Heart left ventricle (tissue), 13 donors: ENCODE results near the gene AJUBA.

Experiments
- POLR2A ChIP-seq, 2 donors: fragments of 450-650 bp; IDR thresholded peaks; one replicate each; pipeline ENCODE4 v1.6.1; 2017; ENCODE audit warnings: antibody characterized with exemption in 2 of 2, mild to moderate bottlenecking in 2 of 2, moderate library complexity in 2 of 2
- TF ChIP-seq, protein P1 (sequence below), 12 donors: fragments of 200-600 bp; sonication (generic) in 4 of 12; IDR thresholded peaks; one replicate each; pipeline versions ENCODE4 v1.5.0 to v1.8.0; 2018 to 2022; ENCODE audit warnings: antibody characterized with exemption in 12 of 12, mild to moderate bottlenecking in 5 of 12
- donor health status: ischemic (EF 13 %, LVEDD 7.1; RV severe dilation, severe dysfunction).
- donor health status: DM: no; HTN: yes; CAD: no.
- donor health status: DM: no; HTN: no; CAD: no.
- donor health status: ischemic (EF 25% LVEDD 6.9; RV normal size, moderate dysfunction).
- donor health status: ischemic (EF 25% LVEDD 5.7; RV mildly dilated, moderate dysfunction).
- donor health status: ischemic (EF 35%, LVEDD 5.7; RV mildly dilated, moderate dysfunction).
- donor health status: nonischemic (EF 11% LVEDD 7.7; RV severe dilation, severe dysfunction).
- donor health status: DM: yes; HTN: yes; CAD: no.
- donor health status: PGD.
- donor health status: ischemic (EF 29% LVEDD 5.4; RV normal size, mild dysfunction).
- donor health status: nonischemic (EF 23%, LVEDD 6.1; RV moderate dilation, normal function).

DNA sequence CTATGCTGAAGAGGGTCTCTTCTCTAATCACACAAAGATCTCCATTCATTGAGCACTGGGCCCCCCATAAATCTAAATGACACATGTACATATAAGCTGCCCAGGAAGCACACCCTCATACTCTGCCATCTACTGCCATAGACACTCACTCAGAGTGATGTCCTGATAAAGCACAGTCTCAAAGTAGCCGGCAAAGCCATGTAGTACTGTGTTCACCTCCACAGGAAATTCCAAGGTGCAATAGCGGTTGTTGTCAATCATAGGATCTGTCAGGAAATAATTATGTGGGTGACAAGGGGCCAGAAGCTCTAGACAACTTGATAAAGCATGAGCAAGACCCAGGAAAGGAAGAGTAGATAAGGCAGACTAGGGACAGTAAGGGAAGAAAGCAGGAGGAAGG, 60.1 kb downstream of the AJUBA start:
- TF ChIP-seq, protein P1, sequence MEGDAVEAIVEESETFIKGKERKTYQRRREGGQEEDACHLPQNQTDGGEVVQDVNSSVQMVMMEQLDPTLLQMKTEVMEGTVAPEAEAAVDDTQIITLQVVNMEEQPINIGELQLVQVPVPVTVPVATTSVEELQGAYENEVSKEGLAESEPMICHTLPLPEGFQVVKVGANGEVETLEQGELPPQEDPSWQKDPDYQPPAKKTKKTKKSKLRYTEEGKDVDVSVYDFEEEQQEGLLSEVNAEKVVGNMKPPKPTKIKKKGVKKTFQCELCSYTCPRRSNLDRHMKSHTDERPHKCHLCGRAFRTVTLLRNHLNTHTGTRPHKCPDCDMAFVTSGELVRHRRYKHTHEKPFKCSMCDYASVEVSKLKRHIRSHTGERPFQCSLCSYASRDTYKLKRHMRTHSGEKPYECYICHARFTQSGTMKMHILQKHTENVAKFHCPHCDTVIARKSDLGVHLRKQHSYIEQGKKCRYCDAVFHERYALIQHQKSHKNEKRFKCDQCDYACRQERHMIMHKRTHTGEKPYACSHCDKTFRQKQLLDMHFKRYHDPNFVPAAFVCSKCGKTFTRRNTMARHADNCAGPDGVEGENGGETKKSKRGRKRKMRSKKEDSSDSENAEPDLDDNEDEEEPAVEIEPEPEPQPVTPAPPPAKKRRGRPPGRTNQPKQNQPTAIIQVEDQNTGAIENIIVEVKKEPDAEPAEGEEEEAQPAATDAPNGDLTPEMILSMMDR (IDR thresholded peaks at IDR 0.05): no peak
- no peak for TF ChIP-seq POLR2A (IDR thresholded peaks at IDR 0.05)
